T-helper 22 cell (primary cell): ENCODE measurements around the gene CD58.
A peak's percentile ranks its signal among the peaks of the same experiment; 100 is the strongest.

Source experiments
- DNase-seq: peaks from one replicate; pipeline ENCODE4 v3.0.0-alpha.2; 2020; ENCODE audit warnings: low read depth

Gene CD58

DNA sequence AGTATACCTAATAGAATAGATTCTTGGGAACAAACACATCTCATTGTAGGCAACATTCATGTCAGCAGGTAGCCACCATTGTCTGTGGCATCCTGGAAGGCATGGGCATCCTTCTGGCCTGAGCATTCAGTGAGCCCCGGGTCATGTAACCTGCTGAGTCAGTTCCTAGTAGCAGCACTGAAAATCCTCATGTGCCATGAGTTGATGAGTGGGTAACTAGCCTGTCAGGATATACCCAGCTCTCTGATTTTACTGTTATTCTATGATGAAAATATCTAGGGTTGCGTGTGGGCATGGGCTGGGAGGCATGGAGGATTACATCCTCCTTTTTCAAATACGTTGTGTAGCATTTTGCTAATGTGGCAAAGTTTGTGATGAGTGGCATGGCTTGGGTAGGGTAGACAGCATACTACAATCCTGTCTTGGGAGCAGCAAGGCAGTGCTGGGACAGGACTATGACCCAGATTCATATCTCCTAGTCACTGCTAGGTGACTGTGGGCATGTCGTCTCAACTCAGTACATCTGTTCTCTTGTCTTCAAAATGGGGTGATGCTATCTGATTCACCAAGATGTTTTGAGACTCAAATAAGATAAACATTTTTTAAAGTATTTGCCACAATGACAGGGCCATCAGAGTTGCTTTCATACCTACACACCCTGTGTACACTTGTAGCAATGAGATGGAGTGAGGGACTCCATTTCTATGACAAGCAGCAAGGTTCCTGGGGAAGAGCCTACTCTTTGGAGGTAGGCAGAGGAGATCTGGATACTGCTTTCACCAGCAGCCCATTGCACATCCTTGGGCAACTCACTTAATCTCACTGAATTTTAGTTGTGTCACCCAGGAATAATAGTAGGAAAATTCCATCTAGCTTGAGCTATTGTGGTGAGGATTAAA lies 62.5 kb downstream of the CD58 start:
- no peak for DNase-seq

GRCh38 chr1:116507631-116508030 lies 63.2 kb downstream of the CD58 start:
- no peak for DNase-seq

GRCh38 chr1:116506132-116507004 lies 64.5 kb downstream of the CD58 start:
- no peak for DNase-seq

DNA sequence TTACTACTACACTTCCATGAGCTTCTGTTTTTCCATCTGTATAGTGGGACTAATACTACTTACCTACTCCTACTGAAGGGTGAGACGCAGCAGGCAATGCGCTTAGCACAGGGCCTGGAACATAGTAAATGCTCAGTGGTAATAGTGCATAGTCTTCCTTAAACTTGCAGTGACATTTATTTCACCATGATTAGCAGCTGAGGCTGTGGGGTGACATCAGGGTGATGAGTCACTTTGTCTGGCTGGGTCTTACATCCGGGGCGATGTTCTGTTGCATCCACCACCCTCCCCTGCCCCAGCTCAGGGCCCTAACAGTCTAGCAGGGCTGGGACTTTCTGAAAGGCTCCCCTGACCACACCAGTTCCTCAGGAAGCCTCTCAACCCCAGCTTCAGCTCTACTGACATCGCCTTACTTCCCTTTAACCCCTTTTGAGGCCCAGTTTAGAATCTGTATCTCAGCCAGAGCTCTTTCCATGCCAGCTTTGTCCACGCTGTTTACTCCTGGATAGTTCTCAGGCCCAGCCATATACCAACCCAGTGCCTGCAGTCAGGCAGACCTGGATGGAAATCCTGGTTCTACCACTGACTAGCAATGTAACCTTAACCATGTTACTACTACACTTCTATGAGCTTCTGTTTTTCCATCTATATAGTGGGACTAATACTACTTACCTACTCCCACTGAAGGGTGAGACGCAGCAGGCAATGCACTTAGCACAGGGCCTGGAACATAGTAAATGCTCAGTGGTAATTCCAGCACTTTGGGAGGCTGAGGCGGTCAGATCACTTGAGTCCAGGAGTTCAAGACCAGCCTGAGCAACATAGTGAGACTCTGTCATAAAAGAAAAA lies 66.3 kb downstream of the CD58 start:
- DNase-seq = peak; percentile 91

- DNase-seq = no peak
These were observed 67.1 kb downstream of the CD58 start for GRCh38 chr1:116503546-116504307.

GRCh38 chr1:116502671-116503314 lies 68.0 kb downstream of the CD58 start:
- no peak for DNase-seq

DNA sequence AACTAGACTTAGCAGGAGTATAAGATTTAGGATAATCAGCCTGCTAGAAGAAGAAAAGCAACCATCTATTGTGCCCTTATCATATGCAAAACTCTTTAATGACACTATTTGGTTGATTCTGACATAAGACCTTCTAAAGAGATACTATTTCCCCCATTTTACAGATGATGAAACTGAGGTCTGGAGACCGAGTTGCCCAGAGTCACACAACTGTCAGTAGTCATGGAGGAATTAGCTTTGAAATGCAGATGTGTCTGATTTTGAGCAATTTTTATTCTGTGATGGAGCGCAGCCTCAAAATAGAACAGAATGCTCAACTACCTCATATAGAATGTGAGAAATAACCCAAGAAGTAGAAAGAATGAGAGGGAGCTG lies 69.0 kb downstream of the CD58 start:
- no peak for DNase-seq

GRCh38 chr1:116501125-116501869 lies 69.5 kb downstream of the CD58 start:
- no peak for DNase-seq

- no peak for DNase-seq
These were observed 71.8 kb downstream of the CD58 start for GRCh38 chr1:116498789-116499628.

DNA sequence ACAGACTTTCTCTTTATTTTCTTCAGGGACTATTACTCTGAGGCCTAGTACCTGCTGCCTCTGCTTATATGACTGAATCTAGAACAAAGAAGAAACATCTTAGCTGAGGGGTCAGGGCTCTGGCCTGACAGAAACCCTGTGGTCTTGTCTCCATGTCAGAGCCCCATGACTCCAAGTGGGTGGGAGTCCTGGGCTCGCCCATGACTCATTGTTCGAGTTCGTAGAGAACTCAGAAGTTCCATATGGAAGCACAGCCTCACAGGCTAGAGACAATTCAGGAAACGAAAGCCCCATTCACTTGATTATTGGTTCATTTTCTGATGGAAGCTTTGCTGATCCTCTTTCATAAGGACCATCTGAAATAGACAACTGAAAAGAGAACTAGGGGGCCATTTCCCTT lies 73.2 kb downstream of the CD58 start:
- no peak for DNase-seq

DNA sequence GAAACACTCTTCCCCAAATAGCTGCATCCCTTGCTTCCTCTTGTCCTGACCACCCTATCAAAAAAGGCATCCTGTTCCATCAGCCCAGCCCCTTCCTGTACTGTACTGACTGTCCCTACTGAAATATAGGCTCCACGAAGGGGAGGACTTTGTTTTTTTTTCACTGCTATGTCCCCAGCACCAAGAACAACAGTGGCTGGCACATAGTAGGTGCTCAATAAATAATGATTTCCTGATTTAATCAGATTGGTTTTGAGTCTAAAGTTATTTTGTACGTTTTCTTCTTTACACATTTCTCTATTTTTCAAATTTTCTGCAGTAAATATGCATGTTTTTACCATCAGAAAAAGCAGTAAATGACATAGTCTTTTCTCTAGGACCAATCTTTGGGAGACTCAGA lies 73.9 kb downstream of the CD58 start:
- DNase-seq = no peak

- DNase-seq = no peak
These were observed 74.4 kb downstream of the CD58 start for GRCh38 chr1:116496380-116496779.

DNA sequence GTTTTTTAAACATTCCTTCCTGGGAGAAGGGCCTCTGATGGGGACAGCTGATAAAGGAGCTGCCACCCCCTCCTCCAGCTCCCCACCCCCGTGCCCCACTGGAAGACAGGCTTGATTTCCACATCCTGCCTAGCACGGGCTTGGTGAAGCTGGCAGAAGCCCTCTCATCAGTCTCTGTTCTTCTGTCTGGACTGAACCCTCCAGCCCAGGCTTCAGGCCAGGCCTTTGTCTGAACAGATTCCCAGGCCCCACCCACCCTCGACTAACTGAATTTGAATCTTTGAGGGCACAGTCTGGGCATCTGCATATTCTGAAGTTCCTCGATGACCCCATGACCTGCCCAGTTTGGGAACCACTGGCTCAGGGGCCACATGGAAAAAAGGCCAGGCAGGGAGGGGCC lies 75.3 kb downstream of the CD58 start:
- DNase-seq = no peak

- no peak for DNase-seq
These were observed 76.1 kb downstream of the CD58 start for GRCh38 chr1:116494745-116495144.

- no peak for DNase-seq
These were observed 76.5 kb downstream of the CD58 start for GRCh38 chr1:116494353-116494692.

GRCh38 chr1:116493484-116494352 lies 77.1 kb downstream of the CD58 start:
- DNase-seq = no peak

- no peak for DNase-seq
These were observed 77.8 kb downstream of the CD58 start for GRCh38 chr1:116493036-116493435.

DNA sequence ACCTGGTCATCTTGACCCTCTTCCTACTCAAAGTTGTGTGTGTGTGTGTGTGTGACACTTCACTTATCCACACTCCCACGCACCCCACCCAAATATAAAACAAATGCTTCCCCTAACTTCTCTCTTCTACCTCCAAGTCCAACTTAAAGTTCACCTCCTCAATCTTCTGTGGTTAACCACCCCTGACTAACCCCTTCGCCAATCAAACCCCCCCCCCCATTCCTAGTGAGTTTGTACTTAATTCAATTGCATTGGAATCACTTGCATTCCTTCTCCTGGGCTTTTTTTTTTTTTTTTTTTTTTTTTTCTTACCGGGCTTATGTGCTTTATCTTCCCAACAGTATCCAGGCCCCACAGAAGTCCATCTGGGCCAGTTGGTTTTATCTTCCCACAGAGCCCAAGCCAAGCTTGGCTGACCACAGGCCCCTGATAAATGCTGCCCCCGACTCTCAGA lies 78.4 kb downstream of the CD58 start:
- DNase-seq = no peak
